Testis (tissue), 2 donors: ENCODE results near the gene DSC3.

Experiments used
- POLR2A ChIP-seq: fragments of 450-650 bp; IDR thresholded peaks from one replicate; pipeline ENCODE4 v1.6.1; 2017; ENCODE audit warnings: antibody characterized with exemption, mild to moderate bottlenecking, moderate library complexity
- TF ChIP-seq, protein P1 (sequence below), 3 experiments: fragments of 450-650 bp in 2 of 3; fragments of 200-600 bp in 1 of 3; sonication (generic) in 1 of 3; IDR thresholded peaks; one replicate each; pipeline ENCODE4 v1.5.1; 2016 to 2019; ENCODE audit warnings: antibody characterized with exemption in 3 of 3, mild to moderate bottlenecking in 2 of 3, moderate library complexity in 1 of 3

DNA sequence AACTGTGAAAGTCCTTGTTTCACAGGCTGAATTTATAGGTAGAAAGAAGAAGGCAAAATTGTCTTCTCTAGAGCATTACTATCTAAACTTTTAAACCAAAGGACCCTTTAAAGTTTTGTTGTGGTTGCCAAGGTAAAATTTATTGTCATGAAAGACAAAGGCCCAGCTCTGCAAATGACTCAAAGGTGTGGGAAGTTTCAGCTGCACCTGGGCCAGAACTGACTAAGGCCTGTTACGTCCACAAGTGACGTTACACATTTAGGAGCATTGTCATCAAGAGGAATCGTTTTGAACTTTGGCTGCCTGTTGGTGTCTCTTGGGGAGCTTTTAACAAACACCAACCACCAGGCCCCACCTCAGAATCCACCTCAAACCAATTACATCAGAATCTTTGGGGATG lies 8.1 kb upstream of the DSC3 start:
- TF ChIP-seq, protein P1, sequence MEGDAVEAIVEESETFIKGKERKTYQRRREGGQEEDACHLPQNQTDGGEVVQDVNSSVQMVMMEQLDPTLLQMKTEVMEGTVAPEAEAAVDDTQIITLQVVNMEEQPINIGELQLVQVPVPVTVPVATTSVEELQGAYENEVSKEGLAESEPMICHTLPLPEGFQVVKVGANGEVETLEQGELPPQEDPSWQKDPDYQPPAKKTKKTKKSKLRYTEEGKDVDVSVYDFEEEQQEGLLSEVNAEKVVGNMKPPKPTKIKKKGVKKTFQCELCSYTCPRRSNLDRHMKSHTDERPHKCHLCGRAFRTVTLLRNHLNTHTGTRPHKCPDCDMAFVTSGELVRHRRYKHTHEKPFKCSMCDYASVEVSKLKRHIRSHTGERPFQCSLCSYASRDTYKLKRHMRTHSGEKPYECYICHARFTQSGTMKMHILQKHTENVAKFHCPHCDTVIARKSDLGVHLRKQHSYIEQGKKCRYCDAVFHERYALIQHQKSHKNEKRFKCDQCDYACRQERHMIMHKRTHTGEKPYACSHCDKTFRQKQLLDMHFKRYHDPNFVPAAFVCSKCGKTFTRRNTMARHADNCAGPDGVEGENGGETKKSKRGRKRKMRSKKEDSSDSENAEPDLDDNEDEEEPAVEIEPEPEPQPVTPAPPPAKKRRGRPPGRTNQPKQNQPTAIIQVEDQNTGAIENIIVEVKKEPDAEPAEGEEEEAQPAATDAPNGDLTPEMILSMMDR (IDR thresholded peaks at IDR 0.05): no peak
- no peak for TF ChIP-seq POLR2A
